Amniotic stem cell (primary cell): ENCODE results near the gene PLA2G4C.
"Not testable (repeated sequence)": the region's sequence is repeated elsewhere in the genome, so short reads cannot be mapped to it uniquely, and the experiment has no call there.

Source experiments
- DNase-seq: peaks from one replicate; lab custom pipeline; 2025; lab: John Stamatoyannopoulos, UW

PLA2G4C gene

DNA sequence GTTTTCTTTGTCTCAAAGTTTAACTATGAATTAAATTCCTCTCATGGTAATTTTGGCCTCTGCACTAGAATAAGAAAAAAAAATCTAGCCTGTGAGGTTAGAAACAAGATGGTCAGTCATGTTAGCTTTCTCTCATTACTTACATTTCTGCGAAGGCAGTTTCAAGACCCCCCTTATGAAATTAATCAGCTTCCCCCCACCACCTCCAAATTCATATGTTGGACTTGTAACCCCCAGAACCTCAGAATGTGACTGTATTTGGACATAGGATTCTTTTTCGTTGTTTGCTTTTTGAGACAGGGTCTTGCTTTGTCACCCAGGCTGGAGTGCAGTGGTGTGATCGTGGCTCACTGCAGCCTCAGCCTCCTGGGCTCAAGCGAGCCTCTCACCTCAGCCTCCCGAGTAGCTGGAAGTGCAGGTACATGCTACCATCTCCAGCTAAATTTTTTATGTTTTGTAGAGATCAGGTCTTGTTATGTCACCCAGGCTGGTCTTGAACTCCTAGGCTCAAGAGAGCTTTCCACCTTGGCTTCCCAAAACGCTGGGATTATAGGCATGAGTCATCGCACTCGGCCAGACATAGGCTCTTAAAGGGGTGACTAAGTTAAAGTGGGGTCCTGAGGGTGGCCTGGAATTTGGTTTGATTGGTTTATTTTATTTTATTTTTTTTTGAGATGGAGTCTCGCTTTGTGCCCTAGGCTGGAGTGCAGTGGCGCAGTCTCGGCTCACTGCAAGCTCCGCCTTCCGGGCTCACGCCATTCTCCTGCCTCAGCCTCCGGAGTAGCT lies 1.4 kb downstream of the PLA2G4C start:
- no peak for DNase-seq

DNA sequence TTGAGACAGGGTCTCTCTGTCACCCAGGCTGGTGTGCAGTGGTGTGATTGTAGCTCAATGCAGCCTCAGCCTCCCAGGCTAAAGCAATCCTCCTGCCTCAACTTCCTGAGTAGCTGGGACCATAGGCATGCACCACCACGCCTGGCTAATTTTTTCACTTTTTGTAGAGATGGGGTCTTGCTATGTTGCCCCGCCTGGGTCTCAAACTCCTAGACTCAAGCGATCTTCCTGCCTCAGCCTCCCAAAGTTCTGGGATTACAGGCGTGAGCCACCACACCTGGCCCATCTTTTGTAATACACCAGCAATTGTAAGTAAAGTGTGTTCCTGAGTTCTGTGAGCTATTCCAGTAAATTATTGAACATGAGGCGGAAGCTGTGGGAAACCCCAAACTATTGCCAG lies 6.7 kb downstream of the PLA2G4C start:
- DNase-seq, result no peak

DNA sequence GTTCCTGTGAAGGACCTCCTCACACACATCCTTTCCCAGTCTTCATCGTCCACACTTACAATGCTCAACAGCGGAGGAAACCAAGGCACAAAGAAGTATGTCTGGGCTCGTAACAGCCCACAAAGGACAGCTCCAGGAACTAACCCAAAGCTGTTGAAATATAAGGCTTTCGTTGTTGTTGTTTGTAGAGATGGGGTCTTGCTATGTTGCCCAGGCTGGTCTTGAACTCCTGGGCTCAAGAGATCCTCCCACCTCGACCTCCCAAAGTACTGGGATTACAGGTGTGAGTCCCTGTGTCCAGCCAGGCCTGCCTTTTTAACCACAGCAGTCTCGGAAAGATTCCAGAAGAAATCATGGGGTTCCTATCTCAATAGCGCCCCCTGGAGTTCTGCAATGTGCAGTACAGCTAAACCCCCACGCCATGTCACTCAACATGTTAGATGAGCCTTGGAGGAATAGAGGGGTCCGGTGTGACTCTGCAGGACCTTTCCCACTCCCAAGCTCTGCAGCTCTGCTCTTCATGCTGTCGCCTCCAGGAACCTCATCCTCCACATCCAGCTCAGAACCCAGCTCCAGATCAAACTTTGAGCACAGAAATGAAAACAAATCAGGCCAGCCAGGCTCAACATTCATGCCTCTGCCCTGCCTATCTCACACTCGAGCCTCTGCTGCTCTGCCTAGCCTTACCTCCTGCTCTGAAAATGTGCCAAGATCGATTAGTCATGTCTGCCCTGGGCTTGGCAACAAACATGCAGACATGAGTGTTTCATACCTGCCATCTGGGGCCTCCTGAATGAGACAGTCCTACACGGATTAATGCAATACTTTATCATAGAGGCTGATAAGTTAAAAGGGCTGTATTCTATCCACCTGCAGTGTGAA lies 7.5 kb downstream of the PLA2G4C start:
- no peak for DNase-seq

DNA sequence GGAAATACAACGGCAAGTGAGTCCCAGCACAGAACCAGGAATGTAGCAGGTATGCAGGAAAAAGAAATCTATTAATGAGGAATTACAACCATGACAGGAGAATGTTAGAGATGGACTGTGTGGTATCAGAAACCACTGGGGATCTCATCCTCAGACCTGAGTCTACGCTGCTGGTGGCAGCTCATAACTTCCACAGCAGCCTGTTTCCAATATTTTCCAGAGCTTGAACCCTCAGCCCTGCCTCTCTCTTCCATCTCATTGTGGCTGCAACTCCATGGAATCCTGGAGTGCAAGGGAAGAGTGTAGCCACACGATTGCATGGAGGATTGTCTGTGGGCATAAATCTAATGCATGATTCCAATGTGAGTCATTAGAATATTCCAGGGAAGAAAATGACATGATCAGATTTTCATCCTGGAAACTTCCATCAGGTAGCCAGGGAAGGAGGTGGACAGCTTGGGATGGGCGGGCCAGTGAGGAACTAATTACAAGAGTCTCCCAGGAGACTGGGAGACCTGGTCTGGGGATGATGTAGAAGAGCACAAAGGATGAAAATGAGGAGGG lies 14.9 kb downstream of the PLA2G4C start:
- DNase-seq, result no peak

DNA sequence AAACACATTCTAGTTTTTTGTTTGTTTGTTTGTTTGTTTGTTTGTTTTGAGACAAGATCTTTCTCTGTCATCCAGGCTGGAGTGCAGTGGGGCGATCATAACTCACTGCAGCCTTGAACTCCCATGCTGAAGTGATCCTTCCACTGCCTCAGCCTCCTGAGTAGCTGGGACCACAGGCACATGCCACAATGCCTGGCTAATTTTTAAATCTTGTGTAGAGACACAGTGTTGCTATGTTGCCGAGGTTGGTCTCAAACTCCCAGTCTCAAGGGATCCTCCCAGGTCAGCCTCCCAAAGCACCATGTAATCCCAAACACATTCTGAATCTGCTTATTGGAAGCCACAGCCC lies 15.8 kb downstream of the PLA2G4C start:
- DNase-seq, result no peak

DNA sequence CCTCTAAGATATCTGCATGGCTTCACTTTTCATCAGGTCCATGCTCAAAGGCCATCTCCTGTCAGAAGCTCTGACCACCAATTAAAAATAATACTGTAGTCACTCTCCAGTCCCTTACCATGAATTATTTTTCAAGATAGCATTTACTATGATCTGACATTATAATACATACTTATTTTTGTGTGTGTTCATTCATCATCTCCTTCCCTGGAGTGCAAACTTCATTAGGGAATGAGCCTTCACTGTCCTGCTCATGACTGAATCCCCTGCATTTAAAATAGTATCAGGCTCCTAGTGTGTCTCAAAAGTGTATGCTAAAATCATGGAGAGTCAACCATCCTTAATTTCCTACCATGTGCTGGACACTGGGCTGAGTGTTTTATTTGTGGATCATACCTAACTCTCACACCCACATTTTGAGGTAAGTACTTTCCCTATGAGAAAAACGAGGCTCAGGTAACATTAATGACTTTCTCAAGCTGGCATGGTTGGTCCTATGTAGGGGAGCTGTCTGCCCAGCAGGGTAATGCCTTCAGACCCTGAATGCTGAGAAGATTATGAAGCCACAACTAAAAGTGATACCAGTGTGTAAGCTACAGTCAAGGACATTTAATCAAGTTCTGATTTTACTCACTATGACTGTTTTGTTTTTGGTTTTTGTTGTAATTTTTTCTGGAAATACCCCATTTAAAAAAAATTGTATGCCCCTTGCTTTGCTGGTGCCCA lies 16.3 kb downstream of the PLA2G4C start:
- no peak for DNase-seq

DNA sequence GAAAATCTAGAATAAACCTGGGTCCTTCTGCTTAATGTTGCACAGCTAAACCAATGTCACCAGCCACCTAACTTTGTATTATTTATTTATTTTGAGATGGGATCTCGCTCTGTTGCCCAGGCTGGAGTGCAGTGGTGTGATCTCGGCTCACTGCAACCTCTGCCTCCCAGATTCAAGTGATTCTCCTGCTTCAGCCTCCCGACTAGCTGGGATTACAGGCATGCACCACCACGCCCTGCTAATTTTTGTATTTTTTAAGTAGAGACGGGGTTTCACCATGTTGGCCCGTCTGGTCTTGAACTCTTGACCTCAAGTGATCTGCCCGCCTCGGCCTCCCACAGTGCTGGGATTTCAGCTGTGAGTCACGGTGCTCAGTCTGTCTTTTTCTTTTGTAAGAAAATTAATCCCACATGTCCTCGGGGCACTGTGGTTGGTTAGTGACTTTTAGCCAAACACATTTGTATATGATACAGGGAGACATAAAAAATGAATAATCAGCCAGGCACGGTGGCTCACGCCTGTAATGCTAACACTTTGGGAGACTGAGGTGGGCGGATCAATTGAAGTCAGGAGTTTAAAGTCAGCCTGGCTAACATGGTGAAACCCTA lies 19.4 kb downstream of the PLA2G4C start:
- DNase-seq, result peak; percentile 35

DNA sequence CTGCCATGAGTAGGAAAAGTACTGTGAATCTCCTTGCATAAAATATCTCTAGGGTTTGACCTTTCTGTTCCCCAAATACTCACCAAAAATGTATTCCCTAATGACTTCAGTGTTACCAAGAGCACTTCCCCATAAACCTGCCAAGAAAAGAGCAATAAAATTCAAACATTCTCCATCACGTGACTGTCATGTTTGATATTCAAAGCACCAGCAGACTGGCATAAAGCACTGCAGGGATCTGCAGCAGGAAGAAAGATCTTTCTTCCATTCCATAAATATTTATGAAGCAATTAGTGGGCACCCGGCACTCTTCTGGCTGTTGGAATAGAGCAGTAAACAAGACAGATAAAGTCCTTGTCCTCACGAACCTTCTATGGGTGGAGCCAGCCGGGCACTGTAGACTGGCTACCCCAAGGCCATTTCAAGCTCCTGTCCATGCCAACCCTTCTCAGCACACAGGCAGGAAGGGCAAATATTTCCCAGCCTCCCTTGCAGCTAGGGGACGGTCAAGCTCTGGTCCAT lies 20.3 kb downstream of the PLA2G4C start:
- no peak for DNase-seq

DNA sequence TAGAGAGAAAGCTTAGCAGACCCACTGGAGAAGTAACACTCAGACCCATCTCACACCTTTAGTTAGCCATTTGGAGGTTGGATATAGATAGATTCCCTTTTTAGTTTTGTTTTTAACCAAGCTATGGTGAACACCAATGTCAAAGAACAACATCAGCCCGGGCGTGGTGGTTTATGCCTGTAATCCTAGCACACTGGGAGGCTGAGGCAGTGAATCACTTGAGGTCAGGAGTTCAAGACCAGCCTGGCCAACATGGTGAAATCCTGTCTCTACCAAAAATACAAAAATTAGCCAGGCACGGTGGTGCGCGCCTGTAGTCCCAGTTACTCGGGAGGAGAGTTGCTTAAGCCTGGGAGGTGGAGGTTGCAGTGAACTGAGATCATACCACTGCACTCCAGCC lies 21.6 kb downstream of the PLA2G4C start:
- DNase-seq, result not testable (repeated sequence)

DNA sequence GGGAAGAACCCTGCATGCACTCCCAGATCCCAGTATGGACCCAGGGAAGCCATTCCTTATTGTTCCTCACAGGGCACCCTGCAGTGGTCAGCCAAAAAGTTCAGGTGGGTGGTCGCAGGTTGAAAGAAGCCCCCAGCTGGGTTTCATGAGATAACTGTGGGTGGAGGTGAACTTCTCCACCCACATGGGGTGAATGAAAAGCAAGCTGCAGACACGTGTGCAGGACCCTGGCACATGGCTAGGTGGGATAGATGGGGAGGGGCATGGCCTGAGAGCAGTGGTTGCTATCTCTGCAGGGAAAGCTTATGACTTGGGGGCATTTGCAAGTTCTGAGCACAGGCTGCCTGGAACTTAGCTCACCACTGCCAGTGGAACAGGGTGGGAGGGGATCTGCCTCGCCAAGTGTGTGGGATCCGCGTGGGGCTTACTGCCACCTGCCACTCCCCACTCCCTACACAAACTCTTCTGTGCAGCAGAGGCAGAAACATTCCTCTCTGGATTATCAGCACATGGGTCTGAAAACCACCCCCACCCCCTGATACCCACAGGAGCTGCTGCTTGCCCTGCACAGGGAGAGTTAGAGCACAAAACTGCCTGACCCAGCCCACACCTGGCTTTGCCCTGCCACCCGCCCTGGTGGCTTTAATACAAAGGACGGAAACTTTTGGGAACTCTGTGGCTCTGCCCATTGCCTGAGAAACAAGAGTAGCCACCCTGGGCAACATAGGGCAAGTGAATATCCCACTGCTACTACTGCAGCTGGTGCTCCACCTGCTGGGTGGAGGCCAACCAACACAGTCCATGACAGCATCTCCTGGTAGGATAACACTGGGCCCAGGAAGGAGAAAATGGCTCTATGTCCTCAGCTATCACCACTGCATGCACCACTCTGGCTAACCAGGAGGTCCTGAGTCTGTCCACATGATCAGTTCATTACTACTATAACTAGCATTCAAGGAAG lies 24.4 kb downstream of the PLA2G4C start:
- DNase-seq, result no peak

DNA sequence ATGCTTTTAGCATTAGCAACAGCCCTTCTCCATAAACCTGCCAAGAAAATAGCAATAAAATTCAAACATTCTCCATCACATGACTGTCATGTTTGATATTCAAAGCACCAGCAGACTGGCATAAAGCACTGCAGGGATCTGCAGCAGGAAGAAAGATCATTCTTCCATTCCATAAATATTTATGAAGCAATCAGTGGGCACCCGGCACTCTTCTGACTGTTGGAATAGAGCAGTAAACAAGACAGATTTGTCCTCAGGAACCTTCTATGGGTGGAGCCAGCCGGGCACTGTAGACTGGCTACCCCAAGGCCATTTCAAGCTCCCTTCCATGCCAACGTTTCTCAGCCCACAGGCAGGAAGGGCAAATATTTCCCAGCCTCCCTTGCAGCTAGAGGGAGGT lies 25.5 kb downstream of the PLA2G4C start:
- DNase-seq, result no peak

DNA sequence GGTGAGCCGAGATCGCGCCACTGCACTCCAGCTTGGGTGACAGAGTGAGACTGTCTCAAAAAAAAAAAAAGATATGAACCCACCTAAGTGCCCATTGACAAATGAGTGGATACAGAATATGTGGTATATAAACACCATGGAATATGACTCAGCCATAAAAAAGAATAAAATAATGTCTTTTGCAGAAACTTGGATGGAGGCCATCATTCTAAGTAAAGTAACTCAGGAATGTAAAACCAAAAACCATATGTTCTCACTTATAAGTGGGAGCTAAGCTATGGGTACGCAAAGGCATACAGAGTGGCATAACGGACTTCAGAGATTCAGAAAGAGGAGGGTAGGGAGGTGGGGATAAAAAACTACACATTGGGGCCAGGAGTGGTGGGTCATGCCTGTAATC lies 29.5 kb downstream of the PLA2G4C start:
- no peak for DNase-seq

DNA sequence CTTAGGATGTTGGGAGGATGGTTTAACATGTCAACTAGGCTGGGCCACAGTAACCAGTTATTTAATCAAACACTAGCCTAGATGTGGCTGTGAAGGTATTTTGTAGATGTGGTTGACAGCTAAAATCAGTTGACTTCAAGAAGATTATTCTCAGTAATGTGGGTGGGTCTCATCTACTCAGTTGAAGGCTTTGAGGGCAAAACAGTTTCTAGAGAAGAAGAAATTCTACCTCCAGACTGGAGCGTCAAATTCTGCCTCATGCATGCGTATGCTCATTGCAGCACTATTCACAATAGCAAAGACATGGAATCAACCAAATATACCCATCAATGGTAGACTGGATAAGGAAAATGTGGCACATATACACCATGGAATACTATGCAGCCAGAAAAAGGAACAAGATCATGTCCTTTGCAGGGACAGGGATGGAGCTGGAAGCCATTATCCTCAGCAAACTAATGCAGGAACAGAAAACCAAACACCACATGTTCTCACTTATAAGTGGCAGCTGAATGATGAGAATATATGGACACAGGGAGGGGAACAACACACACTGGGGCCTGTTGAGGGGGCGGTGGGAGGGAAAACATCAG lies 40.3 kb downstream of the PLA2G4C start:
- not testable (repeated sequence) for DNase-seq

DNA sequence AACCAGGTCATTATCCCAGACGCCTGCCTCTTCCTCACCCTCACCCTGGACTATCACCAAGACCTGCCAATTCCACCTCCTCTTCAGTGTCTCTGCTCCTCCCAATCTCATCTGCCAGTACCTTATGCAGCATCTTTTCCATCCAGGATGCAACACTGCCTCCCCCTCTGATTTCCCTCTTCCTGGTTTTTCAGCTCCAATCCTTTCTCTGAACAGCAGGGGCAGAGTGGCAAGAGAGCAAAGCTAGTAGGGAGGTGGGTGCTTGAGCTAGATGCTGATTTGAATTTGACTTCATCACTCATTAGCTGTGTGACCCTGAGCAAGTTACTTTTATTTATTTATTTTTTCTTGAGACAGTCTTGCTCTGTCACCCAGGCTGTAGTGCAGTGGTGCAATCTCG lies 41.2 kb downstream of the PLA2G4C start:
- DNase-seq, result no peak

DNA sequence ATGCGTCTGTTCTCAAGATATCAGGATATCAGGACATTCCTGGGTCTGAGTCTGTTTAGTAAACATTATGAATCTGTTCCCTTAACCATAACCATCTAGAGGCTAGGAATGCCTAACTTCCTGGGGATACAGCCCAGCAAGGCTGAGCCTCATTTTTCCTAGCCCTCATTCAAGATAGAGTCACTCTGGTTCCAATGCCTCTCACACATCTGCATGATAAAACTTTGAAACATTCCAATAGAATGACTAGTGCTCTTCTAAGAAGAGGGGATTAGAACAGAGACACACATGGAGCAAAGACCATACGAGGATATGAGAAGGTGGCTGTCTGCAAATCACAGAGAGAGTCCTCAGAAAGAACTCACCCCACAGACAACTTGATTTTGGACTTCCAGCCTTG lies 46.1 kb downstream of the PLA2G4C start:
- no peak for DNase-seq

DNA sequence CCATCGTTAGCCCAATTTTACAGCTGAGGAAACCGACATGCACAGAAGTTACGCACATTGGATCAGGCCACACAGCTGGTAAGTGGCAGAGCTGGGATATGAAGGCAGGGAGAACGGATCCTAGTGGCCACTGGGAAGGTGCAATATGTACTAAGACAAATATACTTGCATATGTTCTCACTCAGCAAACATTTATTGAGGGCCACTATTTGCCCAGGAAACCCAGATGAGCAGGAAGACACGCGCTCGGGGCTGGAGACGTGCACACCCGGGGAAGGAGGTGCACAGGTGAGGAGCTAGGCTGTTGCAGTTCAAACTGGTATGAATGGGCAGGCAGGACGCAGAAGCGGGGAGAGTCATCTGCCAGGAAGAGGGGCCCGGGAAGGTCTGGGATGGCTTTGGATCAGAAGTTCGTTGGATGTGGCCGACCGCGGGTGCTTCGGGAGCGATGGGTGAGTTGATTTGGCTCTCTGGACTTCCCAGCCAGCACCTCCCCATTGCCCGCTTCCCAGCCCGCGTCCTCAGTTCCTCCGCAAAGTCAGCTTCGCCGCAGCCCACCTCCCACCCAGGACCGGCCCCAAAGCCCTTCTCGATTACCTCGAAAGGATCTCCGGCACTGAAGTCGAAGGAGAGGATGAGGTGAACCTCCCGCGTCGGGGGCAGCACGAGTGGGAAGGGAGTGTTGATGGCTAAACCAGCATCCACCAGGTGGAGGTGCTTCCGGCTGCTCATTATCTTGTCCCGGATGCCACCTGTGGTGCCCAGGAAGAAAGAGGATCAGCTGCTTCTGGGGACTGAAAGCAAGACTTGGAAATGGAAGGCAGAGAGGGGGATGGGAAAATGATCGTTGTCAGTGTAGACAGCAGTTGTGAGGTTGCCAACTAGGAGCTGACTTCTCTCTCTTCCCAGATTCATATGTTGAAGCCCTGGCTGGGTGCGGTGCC lies 48.9 kb downstream of the PLA2G4C start:
- DNase-seq, result no peak

DNA sequence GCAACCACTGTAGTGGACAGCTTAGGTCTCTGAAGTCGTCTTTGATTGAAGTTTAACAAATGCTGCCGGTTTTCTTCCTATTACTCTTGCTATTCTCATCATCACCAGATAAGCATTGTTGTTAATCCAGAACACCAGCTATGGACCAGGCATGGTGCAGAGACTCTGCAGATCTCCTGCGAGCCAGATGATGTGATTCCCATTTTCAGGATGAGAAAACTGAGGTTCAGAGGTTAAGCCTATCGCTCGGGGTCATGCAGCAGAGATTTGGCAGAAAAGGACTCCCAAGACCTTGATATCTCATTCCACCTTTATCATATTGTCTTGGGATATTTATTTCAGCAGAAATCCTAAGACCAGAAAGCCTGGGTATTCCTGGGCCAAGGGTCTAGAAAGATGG lies 50.2 kb downstream of the PLA2G4C start:
- no peak for DNase-seq

DNA sequence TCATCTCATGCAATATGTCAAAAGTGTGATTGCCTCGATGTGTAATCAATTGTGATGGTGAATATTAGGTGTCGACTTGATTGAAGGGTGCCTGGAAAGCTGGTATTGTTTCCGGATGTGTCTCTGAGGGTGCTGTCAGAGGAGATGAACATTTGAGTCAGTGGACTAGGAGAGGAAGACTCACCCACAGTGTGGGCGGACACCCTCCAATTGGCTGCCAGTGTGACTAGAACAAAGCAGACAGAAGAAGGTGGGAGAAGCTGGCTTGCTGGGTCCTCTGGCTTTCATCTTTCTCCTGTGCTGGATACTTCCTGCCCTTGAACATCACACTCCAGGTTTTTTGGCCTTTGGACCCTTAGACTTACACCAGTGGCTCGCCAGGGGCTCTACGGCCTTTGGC lies 51.3 kb downstream of the PLA2G4C start:
- no peak for DNase-seq

DNA sequence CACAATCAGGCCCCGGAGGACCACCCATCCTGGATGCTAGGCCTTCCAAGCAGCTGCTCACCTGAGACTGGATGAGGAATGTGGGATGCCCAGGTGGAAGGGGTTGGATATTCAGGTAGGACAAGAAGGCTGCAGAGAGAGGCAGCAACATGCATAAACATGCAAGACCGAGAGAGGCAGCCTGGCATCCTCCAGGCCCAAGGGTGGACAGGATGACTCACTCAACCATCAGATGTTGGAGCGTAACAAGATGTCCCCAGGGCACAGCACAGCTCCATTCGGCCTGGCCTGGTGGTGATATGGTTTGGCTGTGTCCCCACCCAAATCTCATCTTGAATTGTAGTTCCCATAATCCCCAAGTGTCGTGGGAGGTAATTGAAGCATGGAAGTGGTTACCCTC lies 56.8 kb downstream of the PLA2G4C start:
- DNase-seq, result no peak
